ENCODE data around the gene CDK19. TPM values are rescaled to one million over a fixed set of nuclear protein-coding genes. Genes with fewer than 3 reads are reported as not detected.
"Not testable (repeated sequence)": the region's sequence is repeated elsewhere in the genome, so short reads cannot be mapped to it uniquely, and the experiment has no call there.

Gene CDK19
- total and polyA plus RNA-seq, 9 of the 15 experiments (the other 6 are each of a cell fraction or from before 2014, with no cell fraction given): 3.8 to 15.2 (median 7.4) TPM

DNA sequence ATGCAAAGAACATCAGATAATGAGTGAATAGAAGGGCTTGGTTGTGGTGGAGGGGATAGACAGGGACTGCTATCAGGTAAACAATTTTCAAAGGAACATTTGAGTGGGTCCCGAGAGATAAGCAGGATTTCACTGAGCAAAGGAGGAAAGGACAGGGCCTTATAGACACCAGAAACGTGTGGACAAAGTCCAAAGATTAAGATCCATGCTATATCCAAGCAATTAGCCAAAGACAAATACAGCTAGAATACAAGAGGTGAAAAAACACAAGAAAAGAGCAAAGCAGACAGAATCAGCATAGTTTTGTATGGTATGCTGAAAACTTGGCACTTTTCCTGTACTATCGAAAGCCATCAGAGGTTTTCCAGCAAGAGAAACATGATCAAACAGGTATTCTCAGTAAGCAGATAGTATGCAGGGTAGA is 59.8 kb downstream of the CDK19 start (continued):
- TF ChIP-seq, protein P1, sequence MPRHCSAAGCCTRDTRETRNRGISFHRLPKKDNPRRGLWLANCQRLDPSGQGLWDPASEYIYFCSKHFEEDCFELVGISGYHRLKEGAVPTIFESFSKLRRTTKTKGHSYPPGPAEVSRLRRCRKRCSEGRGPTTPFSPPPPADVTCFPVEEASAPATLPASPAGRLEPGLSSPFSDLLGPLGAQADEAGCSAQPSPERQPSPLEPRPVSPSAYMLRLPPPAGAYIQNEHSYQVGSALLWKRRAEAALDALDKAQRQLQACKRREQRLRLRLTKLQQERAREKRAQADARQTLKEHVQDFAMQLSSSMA (CRISPR knock-in tag; IDR thresholded peaks at IDR 0.05): no peak
- TF ChIP-seq CBX3 (IDR thresholded peaks at IDR 0.05; ENCODE audit: borderline replicate concordance in 1 of 2, low read length in 2 of 2) (no peak), POLR2AphosphoS2 (IDR thresholded peaks at IDR 0.05; ENCODE audit: low read length) (no peak), RBM34 (IDR thresholded peaks at IDR 0.05; ENCODE audit: borderline replicate concordance, insufficient read depth, low read length) (no peak), ELF4 (CRISPR knock-in tag; IDR thresholded peaks at IDR 0.05) (no peak), TCF7L2 (IDR thresholded peaks at IDR 0.05; ENCODE audit: low read depth, low read length) (no peak), FOSL1 (tag; conservative IDR thresholded peaks at IDR 0.05) (no peak), NONO (IDR thresholded peaks at IDR 0.05; ENCODE audit: low read depth in 2 of 2, low read length in 1 of 2) (no peak), NFE2 (IDR thresholded peaks at IDR 0.05; ENCODE audit: low read depth) (no peak)

DNA sequence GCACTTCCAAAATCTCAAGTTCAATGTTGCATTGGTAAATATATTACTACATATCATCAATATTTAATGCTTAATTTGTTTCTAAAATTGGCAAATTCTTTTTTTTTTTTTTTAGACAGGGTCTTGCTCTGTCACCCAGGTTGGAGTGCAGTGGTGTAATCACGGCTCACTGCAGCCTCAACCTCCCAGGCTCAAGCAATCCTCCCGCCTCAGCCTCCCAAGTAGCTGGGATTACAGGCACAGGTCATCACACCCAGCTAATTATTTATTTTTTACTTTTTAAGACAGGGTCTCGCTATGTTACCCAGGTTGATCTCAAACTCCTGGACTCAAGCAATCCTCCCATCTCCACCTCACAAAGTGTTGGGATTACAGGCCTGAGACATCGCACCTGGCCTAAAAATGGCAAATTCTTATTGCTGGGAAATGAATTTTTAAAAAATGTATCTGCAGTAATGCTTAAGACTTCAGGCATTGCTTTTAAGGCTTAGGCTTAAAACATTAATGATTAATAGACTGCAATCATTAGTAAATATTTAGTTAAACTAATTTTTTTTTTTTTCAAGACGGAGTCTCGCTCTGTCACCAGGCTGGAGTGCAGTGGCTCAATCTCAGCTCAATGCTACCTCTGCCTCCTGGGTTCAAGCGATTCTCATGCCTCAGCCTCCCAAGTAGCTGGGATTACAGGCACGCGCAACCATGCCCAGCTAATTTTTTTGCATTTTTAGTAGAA is 61.2 kb downstream of the CDK19 start:
- FAIRE-seq; BruUV-seq (replicated peaks); CTCF ChIA-PET (ENCODE audit: low intra/inter-chr PET ratio): not testable (repeated sequence)

More for the DNA sequence above, 61.2 kb downstream of the CDK19 start:
- intact Hi-C loops (cut with micrococcal nuclease): loop anchor here (5.0 kb wide), 1 partner anchor 123 kb away; no protein-coding TSS in a partner anchor
- H3K27me3 ChIP-seq (ENCODE audit: control insufficient read depth in 2 of 2, insufficient read depth in 2 of 2, low read length in 2 of 2); H3K9ac ChIP-seq (ENCODE audit: insufficient read depth in 1 of 2, low read depth in 2 of 2, low read length in 2 of 2); H3K36me3 ChIP-seq (ENCODE audit: control insufficient read depth, insufficient read depth, low read length); H4K20me1 ChIP-seq (replicated peaks; ENCODE audit: control insufficient read depth, insufficient read depth, low read length); H2AFZ ChIP-seq (ENCODE audit: low read depth, low read length); H3K27ac ChIP-seq (ENCODE audit: extremely low read depth, low read depth, low read length); H3K9me1 ChIP-seq (ENCODE audit: control insufficient read depth, insufficient read depth, low read length); in situ Hi-C loops (cut with MboI); H3K9me3 ChIP-seq (replicated peaks; ENCODE audit: control insufficient read depth, insufficient read depth, low read depth, low read length); ATAC-seq; H3K79me2 ChIP-seq (ENCODE audit: control insufficient read depth, insufficient read depth, low read length); H3K4me3 ChIP-seq; H3K4me2 ChIP-seq (ENCODE audit: insufficient read depth, low read length); H3K4me1 ChIP-seq (replicated peaks in 1 of 2; ENCODE audit: control insufficient read depth in 2 of 2, insufficient read depth in 2 of 2, low read length in 2 of 2); DNase-seq (ENCODE audit: extremely low read depth in 1 of 4, low spot score in 3 of 4): not testable (repeated sequence)
- POLR2A ChIA-PET: interaction anchor here (0.6 to 0.7 kb wide), 2 partner anchors 84 to 215 kb away, joined by 4 to 5 read pairs; no protein-coding TSS in a partner anchor
- 60% methylated on average over 9 of the region's 9 CpGs for WGBS (ENCODE audit: insufficient coverage, low coverage, missing lambda C conversion rate)

All from K562 (cell line).